ENCODE data around the gene PABPC1L2A. TPM values are rescaled to one million over a fixed set of nuclear protein-coding genes. Genes with fewer than 3 reads are reported as not detected.
"Not testable (repeated sequence)": the region's sequence is repeated elsewhere in the genome, so short reads cannot be mapped to it uniquely, and the experiment has no call there.

PABPC1L2A gene
- total RNA-seq, 1 donor from 2014 or later: not detected

GRCh38 chrX:73069365-73070035 is 9.8 kb downstream of the PABPC1L2A start:
- Mint-ChIP-seq H3K27me3 (no peaks in the 10 kb centered on the region), H3K27ac (no peak overlapping the region), H3K36me3 (ENCODE audit: low read depth) (no peaks in the 10 kb centered on the region), H3K4me1 (no peaks in the 10 kb centered on the region), H3K4me3 (no peak overlapping the region), H3K9me3 (no peaks in the 10 kb centered on the region)
- intact Hi-C loops (cut with micrococcal nuclease): no loop called here
- ChIA-PET CTCF (no interaction called here), POLR2A (no interaction called here)
- TF ChIP-seq CTCF (IDR thresholded peaks at IDR 0.05): no peak
- DNase-seq: no peak
- ATAC-seq (ENCODE audit: low read depth): no peak

- TF ChIP-seq CTCF (IDR thresholded peaks at IDR 0.05): no peak
- H3K4me3 Mint-ChIP-seq: no peak overlapping the region
- DNase-seq (no peak), ATAC-seq (ENCODE audit: low read depth) (no peak)
- intact Hi-C loops (cut with micrococcal nuclease): no loop called here
- H3K9me3 Mint-ChIP-seq: no peaks in the 10 kb centered on the region
- H3K27ac Mint-ChIP-seq: no peak overlapping the region
- ChIA-PET CTCF (no interaction called here), POLR2A (no interaction called here)
- H3K4me1 Mint-ChIP-seq: no peaks in the 10 kb centered on the region
- no peaks in the 10 kb centered on the region for H3K36me3 Mint-ChIP-seq (ENCODE audit: low read depth)
- H3K27me3 Mint-ChIP-seq: no peaks in the 10 kb centered on the region
These were observed 10.6 kb downstream of the PABPC1L2A start for GRCh38 chrX:73068467-73069364.

- POLR2A ChIA-PET; CTCF ChIA-PET; H3K4me1 Mint-ChIP-seq; intact Hi-C loops (cut with micrococcal nuclease); H3K36me3 Mint-ChIP-seq (ENCODE audit: low read depth); H3K27ac Mint-ChIP-seq; H3K9me3 Mint-ChIP-seq; DNase-seq; ATAC-seq (ENCODE audit: low read depth); H3K4me3 Mint-ChIP-seq; H3K27me3 Mint-ChIP-seq: not testable (repeated sequence)
These were observed 11.4 kb downstream of the PABPC1L2A start for GRCh38 chrX:73067761-73068466.

GRCh38 chrX:73028876-73029275 is 50.4 kb downstream of the PABPC1L2A start:
- ChIA-PET CTCF (no interaction called here), POLR2A (no interaction called here)
- Mint-ChIP-seq H3K9me3 (peaks cover 3% of the 10 kb centered on the region), H3K4me1 (no peaks in the 10 kb centered on the region), H3K36me3 (ENCODE audit: low read depth) (no peaks in the 10 kb centered on the region), H3K4me3 (no peak overlapping the region), H3K27ac (no peak overlapping the region), H3K27me3 (no peaks in the 10 kb centered on the region)
- TF ChIP-seq CTCF (IDR thresholded peaks at IDR 0.05): no peak
- DNase-seq (no peak), ATAC-seq (ENCODE audit: low read depth) (no peak)
- intact Hi-C loops (cut with micrococcal nuclease): no loop called here

Other genes starting within 250 kb of the PABPC1L2A start
- not detected in 2 replicates for gene FAM236C, start 166.9 kb downstream of the PABPC1L2A start, total RNA-seq
- not detected in 2 replicates for gene FAM236A, start 141.3 kb downstream of the PABPC1L2A start, total RNA-seq
- 0.27 and 0.71 TPM in 2 replicates for gene DMRTC1, start 135.7 kb downstream of the PABPC1L2A start, total RNA-seq
- gene PABPC1L2B, start 76.6 kb downstream of the PABPC1L2A start, total RNA-seq: not detected in 2 replicates
- 0.80 and 1.1 TPM in 2 replicates for gene NAP1L2, start 135.3 kb upstream of the PABPC1L2A start, total RNA-seq